ENCODE measurements around the gene CDCA7L.
"Not testable (repeated sequence)": the region's sequence is repeated elsewhere in the genome, so short reads cannot be mapped to it uniquely, and the experiment has no call there.

Gene CDCA7L

GRCh38 chr7:21943436-21943835 is 2.3 kb downstream of the CDCA7L start:
- DNase-seq (ENCODE audit: low read depth): no peak

GRCh38 chr7:21942955-21943354 is 2.7 kb downstream of the CDCA7L start:
- peak; percentile 43 for DNase-seq (ENCODE audit: low read depth)

GRCh38 chr7:21941611-21942141 is 4.0 kb downstream of the CDCA7L start:
- peak; percentile 66 for DNase-seq (ENCODE audit: low read depth)

- no peak for DNase-seq (ENCODE audit: low read depth)
These were observed 5.8 kb downstream of the CDCA7L start for GRCh38 chr7:21939858-21940372.

- DNase-seq (ENCODE audit: low read depth): peak; percentile 48
These were observed 6.4 kb downstream of the CDCA7L start for GRCh38 chr7:21939136-21939857.

- DNase-seq (ENCODE audit: low read depth): no peak
These were observed 7.2 kb downstream of the CDCA7L start for GRCh38 chr7:21938463-21938862.

- DNase-seq (ENCODE audit: low read depth): no peak
These were observed 10.9 kb downstream of the CDCA7L start for GRCh38 chr7:21934808-21935207.

- DNase-seq (ENCODE audit: low read depth): not testable (repeated sequence)
These were observed 12.4 kb downstream of the CDCA7L start for GRCh38 chr7:21933293-21933692.

GRCh38 chr7:21927693-21928092 is 18.0 kb downstream of the CDCA7L start:
- no peak for DNase-seq (ENCODE audit: low read depth)

- no peak for DNase-seq (ENCODE audit: low read depth)
These were observed 19.3 kb downstream of the CDCA7L start for GRCh38 chr7:21926448-21926847.

GRCh38 chr7:21923658-21924057 is 22.0 kb downstream of the CDCA7L start:
- DNase-seq (ENCODE audit: low read depth): peak; percentile 48

- DNase-seq (ENCODE audit: low read depth): no peak
These were observed 23.1 kb downstream of the CDCA7L start for GRCh38 chr7:21922605-21923004.

GRCh38 chr7:21920936-21921335 is 24.8 kb downstream of the CDCA7L start:
- DNase-seq (ENCODE audit: low read depth): no peak

- DNase-seq (ENCODE audit: low read depth): no peak
These were observed 27.5 kb downstream of the CDCA7L start for GRCh38 chr7:21918216-21918615.

GRCh38 chr7:21916629-21917028 is 29.1 kb downstream of the CDCA7L start:
- DNase-seq (ENCODE audit: low read depth): no peak

- DNase-seq (ENCODE audit: low read depth): no peak
These were observed 29.5 kb downstream of the CDCA7L start for GRCh38 chr7:21916176-21916575.

- no peak for DNase-seq (ENCODE audit: low read depth)
These were observed 30.6 kb downstream of the CDCA7L start for GRCh38 chr7:21915140-21915539.

GRCh38 chr7:21914671-21915070 is 31.0 kb downstream of the CDCA7L start:
- no peak for DNase-seq (ENCODE audit: low read depth)

GRCh38 chr7:21912931-21913780 is 32.5 kb downstream of the CDCA7L start:
- no peak for DNase-seq (ENCODE audit: low read depth)

- peak; percentile 89 for DNase-seq (ENCODE audit: low read depth)
These were observed 33.4 kb downstream of the CDCA7L start for GRCh38 chr7:21912305-21912704.

GRCh38 chr7:21911341-21911875 is 34.3 kb downstream of the CDCA7L start:
- DNase-seq (ENCODE audit: low read depth): peak; percentile 96

GRCh38 chr7:21910253-21910652 is 35.4 kb downstream of the CDCA7L start:
- DNase-seq (ENCODE audit: low read depth): no peak

- DNase-seq (ENCODE audit: low read depth): no peak
These were observed 37.0 kb downstream of the CDCA7L start for GRCh38 chr7:21908746-21909145.

Measured in EH (cell line).